Fibroblast of pulmonary artery (primary cell): Measurements from ENCODE around the gene SMIM35.
"Not testable (repeated sequence)": the region's sequence is repeated elsewhere in the genome, so short reads cannot be mapped to it uniquely, and the experiment has no call there.

Experiments
- DNase-seq: peaks from one replicate; pipeline ENCODE4 v3.0.0-alpha.2; 2010; ENCODE audit warnings: low read depth
- H3K4me3 ChIP-seq: replicated peaks from 2 replicates; pipeline ENCODE4 v1.5.1; 2011; ENCODE audit warnings: low read depth, mild to moderate bottlenecking, control low read depth, low read length, moderate library complexity
- TF ChIP-seq, protein P1 (sequence below): IDR thresholded peaks from 2 replicates; pipeline ENCODE4 v1.5.1; 2011; ENCODE audit warnings: mild to moderate bottlenecking, control low read depth, low read length, inconsistent platforms; ENCODE audit errors: missing control alignments

The SMIM35 gene

DNA sequence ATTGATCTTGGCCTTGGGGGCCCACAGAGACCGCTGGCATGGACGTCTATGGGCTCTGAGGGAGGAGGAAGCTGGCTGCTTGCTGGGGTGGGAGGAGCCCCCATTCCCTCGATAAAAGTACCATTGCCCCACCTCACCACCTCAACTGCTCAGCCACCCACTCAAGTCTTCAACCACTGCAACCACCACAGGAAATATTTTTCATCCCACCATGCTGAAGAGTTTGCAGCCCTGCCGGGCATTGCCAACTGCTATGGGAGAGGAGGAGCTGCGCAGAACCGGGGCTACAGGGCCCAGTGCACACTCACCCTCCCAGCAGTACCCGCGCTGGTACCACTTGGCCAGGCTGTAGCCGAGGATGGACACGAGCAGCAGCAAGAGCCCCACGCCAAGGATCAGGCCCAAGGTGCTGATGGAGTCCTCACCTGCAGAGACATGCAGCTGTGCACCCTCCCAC is 71.3 kb downstream of the SMIM35 start:
- no peak overlapping the region for H3K4me3 ChIP-seq
- DNase-seq: no peak
- TF ChIP-seq, protein P1, sequence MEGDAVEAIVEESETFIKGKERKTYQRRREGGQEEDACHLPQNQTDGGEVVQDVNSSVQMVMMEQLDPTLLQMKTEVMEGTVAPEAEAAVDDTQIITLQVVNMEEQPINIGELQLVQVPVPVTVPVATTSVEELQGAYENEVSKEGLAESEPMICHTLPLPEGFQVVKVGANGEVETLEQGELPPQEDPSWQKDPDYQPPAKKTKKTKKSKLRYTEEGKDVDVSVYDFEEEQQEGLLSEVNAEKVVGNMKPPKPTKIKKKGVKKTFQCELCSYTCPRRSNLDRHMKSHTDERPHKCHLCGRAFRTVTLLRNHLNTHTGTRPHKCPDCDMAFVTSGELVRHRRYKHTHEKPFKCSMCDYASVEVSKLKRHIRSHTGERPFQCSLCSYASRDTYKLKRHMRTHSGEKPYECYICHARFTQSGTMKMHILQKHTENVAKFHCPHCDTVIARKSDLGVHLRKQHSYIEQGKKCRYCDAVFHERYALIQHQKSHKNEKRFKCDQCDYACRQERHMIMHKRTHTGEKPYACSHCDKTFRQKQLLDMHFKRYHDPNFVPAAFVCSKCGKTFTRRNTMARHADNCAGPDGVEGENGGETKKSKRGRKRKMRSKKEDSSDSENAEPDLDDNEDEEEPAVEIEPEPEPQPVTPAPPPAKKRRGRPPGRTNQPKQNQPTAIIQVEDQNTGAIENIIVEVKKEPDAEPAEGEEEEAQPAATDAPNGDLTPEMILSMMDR: no peak

DNA sequence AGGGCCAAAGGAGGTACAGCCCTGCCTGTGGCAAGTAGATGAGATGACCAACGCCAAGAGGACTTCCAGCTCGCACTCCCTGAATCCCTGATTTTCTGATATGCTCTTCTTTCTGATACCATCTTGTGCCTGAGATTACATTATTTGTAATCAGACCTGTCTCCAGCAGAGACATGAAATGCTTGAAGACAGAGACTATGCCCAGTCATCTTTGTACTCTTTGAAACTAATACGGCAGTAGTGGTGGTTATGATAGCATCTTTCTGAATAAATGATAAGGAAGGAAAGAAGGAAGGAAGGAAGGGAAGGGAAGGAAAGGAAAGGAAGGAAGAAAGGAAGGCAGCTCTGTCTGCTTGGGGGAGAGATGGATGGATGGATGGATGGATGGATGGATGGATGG is 72.7 kb downstream of the SMIM35 start:
- H3K4me3 ChIP-seq: no peak overlapping the region
- no peak for DNase-seq
- TF ChIP-seq, protein P1: no peak

DNA sequence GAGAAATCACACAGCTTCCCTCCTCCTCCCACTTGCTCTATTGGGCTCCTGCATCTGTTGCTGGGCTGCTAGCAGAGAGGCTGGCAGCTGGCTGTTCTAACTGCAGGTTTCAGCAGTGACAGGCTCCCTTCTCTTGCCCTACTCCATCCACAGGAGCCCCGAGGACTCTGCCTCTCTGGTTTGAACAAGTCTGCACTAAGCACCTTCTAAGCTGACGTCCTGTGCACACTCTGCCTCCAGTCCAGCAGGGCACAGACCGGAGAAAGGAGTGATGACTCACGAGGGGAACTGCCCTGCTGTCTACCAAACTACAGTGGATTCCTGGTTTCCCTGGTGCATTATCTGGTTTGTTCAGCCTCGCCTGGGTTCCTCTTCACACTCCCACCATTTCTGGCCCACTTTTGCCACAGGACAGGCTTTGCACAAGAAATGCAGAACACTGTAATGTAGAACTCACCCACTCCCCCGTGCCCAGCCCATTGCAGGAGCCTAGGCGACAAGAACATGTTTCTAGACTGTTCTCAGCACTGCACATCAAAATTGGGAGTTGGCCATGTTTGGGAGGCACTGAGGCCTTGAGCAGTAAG is 74.6 kb downstream of the SMIM35 start:
- TF ChIP-seq, protein P1: no peak
- no peak overlapping the region for H3K4me3 ChIP-seq
- no peak for DNase-seq

DNA sequence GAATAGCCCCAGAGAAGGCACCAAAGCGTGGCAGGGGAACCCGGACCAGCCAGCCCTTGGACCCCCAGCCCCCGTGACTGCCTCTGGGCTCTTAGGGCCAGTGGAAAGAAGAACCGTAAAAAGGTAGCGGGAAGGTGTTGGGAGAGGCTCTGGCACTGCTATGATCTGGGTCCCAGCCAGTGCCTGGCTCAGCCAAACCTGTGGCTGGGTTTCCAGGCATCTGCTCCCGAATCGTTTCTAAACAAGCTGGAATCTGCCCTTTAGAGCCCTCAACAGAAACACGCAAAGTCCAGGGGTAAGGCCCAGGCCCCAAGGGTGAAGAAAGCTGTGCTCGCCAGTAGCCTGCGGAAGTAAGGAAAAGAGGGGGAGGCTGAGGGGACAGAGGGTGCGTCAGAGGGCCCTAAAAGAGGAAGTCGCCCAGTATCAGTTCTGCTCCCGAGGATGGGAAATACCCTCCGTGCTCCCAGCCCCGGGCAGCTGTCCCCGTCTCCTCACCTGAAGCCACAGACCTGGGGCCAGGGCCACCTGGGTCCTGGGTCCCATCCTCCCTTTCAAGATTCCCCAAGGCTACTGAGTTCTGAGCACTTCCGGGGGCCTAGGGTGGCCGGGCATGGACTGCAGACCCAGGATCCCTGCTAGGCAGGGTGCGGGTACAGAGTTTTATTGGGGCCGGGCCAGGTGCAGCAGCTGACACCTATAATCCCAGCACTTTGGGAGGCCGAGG is 75.9 kb downstream of the SMIM35 start:
- no peak for DNase-seq
- no peak overlapping the region for H3K4me3 ChIP-seq
- TF ChIP-seq, protein P1: no peak

DNA sequence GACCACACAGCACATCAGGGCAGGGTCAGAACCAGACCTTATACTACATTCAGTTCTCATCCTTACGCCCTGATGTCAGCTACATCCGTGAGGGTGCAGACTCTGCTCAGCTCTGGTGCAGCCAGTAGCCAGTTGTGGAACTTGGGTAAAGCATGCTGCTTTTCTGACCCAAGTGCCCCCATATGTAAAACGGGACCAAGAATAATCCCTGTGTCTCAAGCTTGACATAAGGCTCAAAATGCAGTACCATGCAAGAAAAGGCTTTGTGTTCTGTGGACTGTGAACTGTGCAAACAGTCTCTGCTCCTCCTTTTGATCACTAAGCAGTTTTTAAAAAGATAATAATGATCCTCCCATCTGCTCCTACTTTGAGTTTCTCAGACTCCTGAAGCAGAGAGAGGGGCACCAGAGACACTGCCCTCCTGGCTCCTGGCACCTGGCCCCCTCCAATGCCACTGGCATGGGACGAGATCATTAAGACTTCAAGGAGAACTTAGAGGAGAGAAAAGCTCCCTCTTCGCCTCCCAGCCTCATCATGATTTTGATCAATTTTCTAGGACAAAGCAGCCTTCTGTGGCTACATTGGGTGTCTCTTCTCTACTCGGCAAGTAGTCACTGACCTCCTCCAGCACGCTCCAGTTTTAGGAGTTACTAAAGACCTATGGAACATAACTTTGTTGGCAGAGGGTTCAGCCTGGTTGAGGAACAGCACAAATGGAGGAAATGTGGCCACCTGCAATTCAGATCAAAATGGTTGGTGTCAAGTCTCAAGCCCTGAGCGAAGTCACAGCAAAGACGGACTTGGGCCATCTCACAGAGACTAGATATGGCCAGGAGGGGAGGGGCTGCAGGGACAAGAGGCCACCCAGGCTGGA is 76.7 kb downstream of the SMIM35 start:
- TF ChIP-seq, protein P1: no peak
- no peak for DNase-seq
- no peak overlapping the region for H3K4me3 ChIP-seq

DNA sequence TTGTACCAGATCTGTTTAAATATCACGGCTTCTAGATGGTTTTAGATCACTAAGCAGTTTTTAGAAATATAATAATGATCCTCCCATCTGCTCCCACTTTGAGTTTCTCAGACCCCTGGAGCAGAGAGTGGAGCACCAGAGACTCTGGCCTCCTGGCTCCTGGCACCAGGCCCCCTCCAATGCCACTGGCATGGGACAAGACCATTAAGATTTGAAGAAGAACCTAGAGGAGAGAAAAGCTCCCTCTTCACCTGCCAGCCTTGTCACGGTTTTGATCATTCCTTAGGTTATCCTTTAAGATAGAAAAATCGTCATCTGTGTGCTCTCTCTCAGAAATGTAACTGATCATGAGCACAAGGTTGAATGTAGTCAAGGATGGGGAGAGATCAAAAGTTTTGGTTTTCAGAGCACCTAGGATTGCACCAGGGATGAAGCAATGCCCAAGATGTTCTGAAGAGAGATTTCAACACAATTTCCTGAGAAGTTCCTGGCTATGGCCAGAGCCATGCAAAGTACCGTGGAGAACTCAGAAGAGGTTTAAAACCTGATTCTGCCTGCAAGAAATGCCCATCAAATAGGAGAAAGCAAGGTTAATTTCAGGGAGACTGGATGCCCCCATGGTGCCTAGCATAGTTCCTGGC is 78.4 kb downstream of the SMIM35 start:
- TF ChIP-seq, protein P1: no peak
- no peak for DNase-seq
- H3K4me3 ChIP-seq: no peak overlapping the region

DNA sequence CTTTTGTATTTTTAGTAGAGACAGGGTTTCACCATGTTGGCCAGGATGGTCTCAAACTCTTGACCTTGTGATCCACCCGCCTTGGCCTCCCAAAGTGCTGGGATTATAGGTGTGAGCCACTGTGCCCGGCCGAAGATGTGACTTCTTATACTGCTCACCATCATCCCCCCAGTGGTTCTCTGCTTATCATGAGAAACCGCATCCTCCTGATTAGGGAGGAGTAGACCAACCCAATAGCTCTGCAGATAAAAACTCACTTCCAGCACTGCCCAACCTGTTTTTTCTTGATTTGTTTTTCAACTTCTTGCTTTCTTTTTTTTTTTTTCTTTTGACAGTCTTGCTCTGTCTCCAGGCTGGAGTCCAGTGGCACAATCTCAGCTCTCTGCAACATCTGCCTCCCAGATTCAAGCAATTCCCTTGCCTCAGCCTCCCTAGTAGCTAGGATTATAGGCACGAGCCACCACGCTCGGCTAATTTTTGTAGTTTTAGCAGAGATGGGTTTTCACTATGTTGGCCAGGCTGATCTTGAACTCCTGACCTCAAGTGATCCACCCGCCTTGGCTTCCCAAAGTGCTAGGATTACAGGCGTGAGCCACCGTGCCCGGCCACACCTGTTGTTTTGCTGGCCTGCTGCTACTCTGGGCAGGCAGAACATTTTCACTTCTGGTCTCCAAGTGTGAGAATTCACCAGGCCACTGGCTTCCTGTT is 79.0 kb downstream of the SMIM35 start:
- DNase-seq: not testable (repeated sequence)

More for the DNA sequence above, 79.0 kb downstream of the SMIM35 start:
- not testable (repeated sequence) for H3K4me3 ChIP-seq
